GM18505 (cell line): Measurements from ENCODE around the gene DCK.
"Not testable (repeated sequence)": the region's sequence is repeated elsewhere in the genome, so short reads cannot be mapped to it uniquely, and the experiment has no call there.

Experiments
- ATAC-seq: cut with Tn5 transposase; IDR thresholded peaks from one replicate; pipeline ENCODE4 v1.9.1; 2021; ENCODE audit not compliant: unreplicated experiment
- POLR2A ChIP-seq: IDR thresholded peaks from 4 replicates; pipeline ENCODE4 v1.6.1; 2011; ENCODE audit warnings: borderline replicate concordance; ENCODE audit not compliant: insufficient read depth, insufficient read length; ENCODE audit errors: extremely low read depth

DCK gene

DNA sequence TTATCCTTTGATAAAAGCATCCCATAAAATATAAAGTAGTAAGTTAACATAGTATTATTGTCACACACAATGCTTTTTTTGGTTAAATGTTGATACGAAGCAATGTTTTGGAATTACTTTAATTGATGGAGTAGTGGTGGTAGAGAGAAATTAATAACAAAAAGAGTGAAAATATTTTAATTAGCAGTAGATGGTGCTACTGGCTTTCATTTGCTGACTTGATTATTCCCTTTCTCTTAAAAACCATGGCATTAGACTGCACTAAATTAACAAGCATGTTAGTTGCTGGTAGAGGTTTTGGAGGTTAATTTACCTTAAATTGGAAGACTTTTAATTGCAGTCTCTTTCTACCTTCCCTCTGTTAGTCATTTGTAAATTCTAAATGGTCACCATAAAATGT is 8.9 kb upstream of the DCK start:
- TF ChIP-seq POLR2A: no peak
- ATAC-seq: no peak

GRCh38 chr4:70991596-70991995 is 1.9 kb upstream of the DCK start:
- ATAC-seq: no peak
- no peak for TF ChIP-seq POLR2A

DNA sequence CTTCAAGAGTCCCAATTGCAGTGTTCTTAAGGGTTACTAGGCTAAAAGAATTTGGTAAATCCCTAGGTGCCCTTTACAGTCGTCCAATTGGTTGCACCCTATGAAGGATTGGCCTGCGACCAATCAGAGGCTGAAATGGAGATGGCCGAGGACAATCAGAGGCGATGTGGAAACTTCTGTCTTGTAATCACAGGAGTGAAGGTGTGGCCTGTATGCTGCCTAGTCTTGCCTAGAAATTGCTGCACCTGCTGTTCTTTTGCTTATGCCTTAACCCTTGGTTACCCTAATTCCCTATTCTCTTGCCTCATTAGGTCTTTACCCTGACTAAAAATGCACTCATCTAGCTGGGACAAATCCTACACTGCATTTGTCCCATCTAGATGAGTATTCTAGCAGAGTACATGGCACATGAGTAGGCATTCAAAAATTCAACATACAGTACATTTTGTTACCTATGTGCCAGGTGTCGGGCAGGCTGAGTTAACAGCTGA is 1.0 kb upstream of the DCK start:
- no peak for TF ChIP-seq POLR2A
- ATAC-seq: no peak

- no peak for TF ChIP-seq POLR2A
- ATAC-seq: no peak
These were observed 569 bp downstream of the DCK start for GRCh38 chr4:70994069-70994366.

DNA sequence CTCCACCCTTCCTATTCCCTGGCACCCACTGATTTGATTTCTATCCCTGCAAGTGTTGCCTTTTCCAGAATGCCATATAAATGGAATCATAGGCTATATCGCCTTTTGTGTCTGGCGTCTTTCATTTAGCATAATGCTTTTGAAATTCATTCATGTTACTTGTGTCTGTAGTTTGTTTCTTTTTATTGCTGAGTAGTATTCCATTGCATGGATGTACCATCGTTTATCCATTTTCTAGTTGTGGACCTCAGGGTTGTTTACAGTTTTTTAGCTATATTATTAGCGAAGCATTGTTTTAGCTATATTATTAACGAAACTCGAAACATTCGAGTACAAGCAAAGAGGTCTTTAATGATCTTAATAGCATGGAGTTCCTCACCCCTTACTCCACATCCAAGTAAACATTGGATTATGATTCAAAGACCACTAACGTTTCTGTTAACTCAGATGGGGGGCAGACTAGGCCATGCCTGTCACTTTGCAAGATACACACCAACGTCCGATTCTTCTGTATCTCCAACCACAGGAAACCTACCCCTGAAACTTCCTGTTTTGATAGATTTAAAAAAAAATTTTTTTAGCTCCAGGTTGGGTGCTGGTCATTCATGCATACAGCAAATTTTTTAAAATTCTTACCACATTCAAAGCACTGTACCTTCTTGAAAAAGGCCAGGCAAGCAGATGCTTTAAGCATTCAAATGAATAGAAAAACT is 1.1 kb downstream of the DCK start:
- no peak for TF ChIP-seq POLR2A
- peak; percentile 31 for ATAC-seq

GRCh38 chr4:70996018-70996360 is 2.5 kb downstream of the DCK start:
- TF ChIP-seq POLR2A: no peak
- ATAC-seq: no peak

DNA sequence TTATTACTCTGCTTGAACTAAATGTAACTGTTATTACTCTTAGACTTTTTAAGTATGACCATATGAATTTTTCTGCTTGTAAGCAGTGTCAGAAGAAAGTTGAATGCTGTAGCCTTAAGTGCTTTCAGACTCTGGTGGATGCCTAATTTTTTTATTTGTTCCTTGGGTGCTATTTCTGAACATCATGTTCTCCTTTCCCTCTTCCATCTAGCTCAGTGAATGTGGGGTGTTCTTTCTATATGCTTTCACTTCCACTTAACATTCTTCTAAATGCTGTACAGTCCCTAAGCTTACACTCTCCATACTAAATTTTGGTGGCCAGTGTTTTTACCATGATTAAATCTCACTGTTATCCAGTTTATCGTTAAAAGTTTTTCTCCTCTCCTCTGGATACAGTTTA is 3.6 kb downstream of the DCK start:
- ATAC-seq: no peak

DNA sequence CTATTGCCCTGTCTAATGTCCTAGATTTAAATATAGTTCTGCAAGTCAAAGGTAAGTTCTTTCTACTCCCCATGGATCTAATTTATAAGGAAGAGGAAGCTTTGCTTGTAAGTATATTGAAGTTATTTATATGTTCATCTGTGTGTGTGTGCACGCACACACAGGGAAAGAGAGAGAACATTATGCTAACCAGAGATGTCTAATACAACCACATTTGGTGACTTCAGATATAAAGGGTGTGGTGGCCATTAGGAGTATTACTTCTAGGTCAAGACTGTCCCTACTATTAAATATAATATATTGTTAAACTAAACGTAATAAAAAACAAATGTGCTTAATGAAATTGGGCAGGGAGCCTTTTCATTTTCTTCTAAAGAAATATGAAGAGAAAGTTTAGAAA is 4.1 kb downstream of the DCK start:
- no peak for TF ChIP-seq POLR2A
- no peak for ATAC-seq

More for the DNA sequence above, 3.6 kb downstream of the DCK start:
- TF ChIP-seq POLR2A: no peak

DNA sequence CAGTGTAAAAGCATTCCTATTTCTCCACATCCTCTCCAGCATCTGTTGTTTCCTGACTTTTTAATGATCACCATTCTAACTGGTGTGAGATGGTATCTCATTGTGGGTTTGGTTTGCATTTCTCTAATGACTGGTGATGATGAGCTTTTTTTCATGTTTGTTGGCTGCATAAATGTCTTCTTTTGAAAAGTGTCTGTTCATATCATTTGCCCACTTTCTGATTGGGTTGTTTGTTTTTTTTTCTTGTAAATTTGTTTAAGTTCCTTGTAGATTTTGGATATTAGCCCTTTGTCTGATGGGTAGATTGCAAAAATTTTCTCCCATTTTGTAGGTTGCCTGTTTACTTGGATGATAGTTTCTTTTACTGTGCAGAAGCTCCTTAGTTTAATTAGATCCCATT is 6.2 kb downstream of the DCK start:
- not testable (repeated sequence) for ATAC-seq

DNA sequence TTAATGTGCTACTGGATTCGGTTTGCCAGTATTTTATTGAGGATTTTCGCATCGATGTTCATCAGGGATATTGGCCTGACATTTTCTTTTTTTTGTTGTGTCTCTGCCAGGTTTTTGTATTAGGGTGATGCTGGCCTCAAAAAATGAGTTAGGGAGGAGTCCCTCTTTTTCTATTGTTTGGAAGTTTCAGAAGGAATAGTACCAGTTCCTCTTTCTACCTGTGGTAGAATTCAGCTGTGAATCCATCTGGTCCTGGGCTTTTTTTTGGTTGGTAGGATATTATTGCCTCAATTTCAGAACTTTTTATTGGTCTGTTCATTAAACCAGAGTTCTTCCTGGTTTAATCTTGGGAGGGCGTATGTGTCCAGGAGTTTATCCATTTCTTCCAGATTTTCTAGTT is 7.9 kb downstream of the DCK start:
- not testable (repeated sequence) for ATAC-seq

GRCh38 chr4:71004281-71004851 is 10.9 kb downstream of the DCK start:
- ATAC-seq: peak; percentile 38
- no peak for TF ChIP-seq POLR2A

DNA sequence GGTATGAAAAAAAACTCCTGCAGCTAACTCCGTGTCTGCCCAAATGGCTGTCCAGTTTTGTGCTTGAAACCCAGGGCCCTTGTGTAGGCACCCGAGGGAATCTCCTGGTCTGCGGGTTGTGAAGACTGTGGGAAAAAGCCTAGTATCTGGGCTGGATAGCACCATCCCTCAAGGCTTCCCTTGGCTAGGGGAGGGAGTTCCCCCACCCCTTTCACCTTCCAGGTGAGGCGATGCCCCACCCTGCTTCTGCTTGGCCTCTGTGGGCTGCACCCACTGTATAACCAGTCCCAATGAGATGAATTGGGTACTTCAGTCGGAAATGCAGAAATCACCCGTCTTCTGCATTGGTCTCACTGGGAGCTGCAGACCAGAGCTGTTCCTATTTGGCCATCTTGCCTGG is 11.6 kb downstream of the DCK start:
- not testable (repeated sequence) for ATAC-seq

DNA sequence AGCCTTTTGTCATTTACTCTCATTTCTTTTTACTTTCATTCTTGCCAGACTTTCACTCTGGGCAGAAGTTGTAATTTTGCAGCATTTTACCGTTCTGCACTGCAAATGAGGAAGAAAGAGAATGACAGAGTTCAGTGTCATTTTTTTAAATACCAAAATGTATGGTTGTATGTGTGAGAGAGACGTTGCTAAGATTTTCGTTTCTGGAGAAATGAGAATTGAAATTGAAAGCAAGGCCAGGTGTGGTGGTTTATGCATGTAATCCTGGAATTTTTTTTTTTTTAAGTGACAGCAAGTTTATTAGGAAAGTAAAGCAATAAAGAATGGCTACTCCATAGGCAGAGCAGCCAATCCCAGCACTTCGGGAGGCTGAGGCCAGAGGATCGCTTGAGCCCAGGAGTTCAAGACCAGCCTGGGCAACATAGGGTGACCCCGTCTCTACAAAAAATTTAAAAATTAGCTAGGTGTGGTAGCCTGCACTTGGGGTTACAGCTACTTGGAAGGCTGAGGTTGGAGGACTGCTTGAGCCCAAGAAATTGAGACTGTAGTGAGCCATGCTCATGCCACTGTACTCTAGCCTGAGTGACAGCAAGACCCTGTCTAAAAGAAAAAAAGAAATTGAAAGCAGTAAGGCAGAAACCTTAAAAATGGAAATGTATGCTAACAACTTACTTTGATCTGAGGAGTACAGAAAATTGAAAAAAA is 12.9 kb downstream of the DCK start:
- TF ChIP-seq POLR2A: no peak

GRCh38 chr4:71008196-71008595 is 14.7 kb downstream of the DCK start:
- ATAC-seq: no peak
- no peak for TF ChIP-seq POLR2A

More for the DNA sequence above, 12.9 kb downstream of the DCK start:
- peak; percentile 82 for ATAC-seq

- ATAC-seq: no peak
- no peak for TF ChIP-seq POLR2A
These were observed 15.6 kb downstream of the DCK start for GRCh38 chr4:71009086-71009485.

GRCh38 chr4:71009890-71010588 is 16.6 kb downstream of the DCK start:
- peak; percentile 41 for ATAC-seq
- no peak for TF ChIP-seq POLR2A
